ENCODE measurements around the gene INTS4. TPM values are rescaled to one million over a fixed set of nuclear protein-coding genes. Genes with fewer than 3 reads are reported as not detected.
"Not testable (repeated sequence)": the region's sequence is repeated elsewhere in the genome, so short reads cannot be mapped to it uniquely, and the experiment has no call there.

INTS4 gene
- total RNA-seq, 6 experiments from 2014 or later = 23.8 to 30.1 (median 28.3) TPM

GRCh38 chr11:77865805-77866204, 128.7 kb downstream of the INTS4 start:
- H3K27ac Mint-ChIP-seq = peak overlapping the region; percentile 46

GRCh38 chr11:77861444-77861843, 133.0 kb downstream of the INTS4 start:
- Mint-ChIP-seq H3K36me3 (ENCODE audit: low read depth) (peaks cover 14% of the 10 kb centered on the region), H3K4me1 (ENCODE audit: low read depth) (peaks cover 16% of the 10 kb centered on the region)
- H3K27me3 Mint-ChIP-seq (ENCODE audit: insufficient read depth); DNase-seq; H3K4me3 Mint-ChIP-seq; H3K9me3 Mint-ChIP-seq; H3K27ac Mint-ChIP-seq: not testable (repeated sequence)

More at GRCh38 chr11:77865805-77866204, 128.7 kb downstream of the INTS4 start:
- no peak for TF ChIP-seq CTCF (IDR thresholded peaks at IDR 0.05)
- Mint-ChIP-seq H3K27me3 (ENCODE audit: insufficient read depth) (no peaks in the 10 kb centered on the region), H3K4me1 (ENCODE audit: low read depth) (peaks cover 26% of the 10 kb centered on the region), H3K9me3 (no peaks in the 10 kb centered on the region), H3K36me3 (ENCODE audit: low read depth) (peaks cover 17% of the 10 kb centered on the region), H3K4me3 (no peak overlapping the region)
- DNase-seq = peak; percentile 47

- H3K4me3 Mint-ChIP-seq; DNase-seq; H3K27ac Mint-ChIP-seq; H3K4me1 Mint-ChIP-seq (ENCODE audit: low read depth); H3K27me3 Mint-ChIP-seq (ENCODE audit: insufficient read depth): not testable (repeated sequence)
- peaks cover 29% of the 10 kb centered on the region for H3K9me3 Mint-ChIP-seq
- H3K36me3 Mint-ChIP-seq (ENCODE audit: low read depth) = peaks cover 44% of the 10 kb centered on the region
These were observed 136.5 kb downstream of the INTS4 start for GRCh38 chr11:77857906-77858457.

GRCh38 chr11:77854838-77855237, 139.6 kb downstream of the INTS4 start:
- TF ChIP-seq CTCF (IDR thresholded peaks at IDR 0.05) = no peak
- peaks cover 29% of the 10 kb centered on the region for H3K9me3 Mint-ChIP-seq
- H3K4me1 Mint-ChIP-seq (ENCODE audit: low read depth) = peaks cover 6% of the 10 kb centered on the region
- no peak for DNase-seq
- peaks cover 56% of the 10 kb centered on the region for H3K36me3 Mint-ChIP-seq (ENCODE audit: low read depth)
- H3K4me3 Mint-ChIP-seq = no peak overlapping the region
- no peak overlapping the region for H3K27ac Mint-ChIP-seq
- H3K27me3 Mint-ChIP-seq (ENCODE audit: insufficient read depth) = peaks cover 6% of the 10 kb centered on the region

- peaks cover 2% of the 10 kb centered on the region; the same call in 1 of the 2 replicates for H3K27me3 Mint-ChIP-seq (ENCODE audit: insufficient read depth)
- TF ChIP-seq CTCF (IDR thresholded peaks at IDR 0.05) = no peak
- H3K4me1 Mint-ChIP-seq (ENCODE audit: low read depth) = peaks cover 6% of the 10 kb centered on the region
- no peak overlapping the region for H3K4me3 Mint-ChIP-seq
- H3K36me3 Mint-ChIP-seq (ENCODE audit: low read depth) = peaks cover 56% of the 10 kb centered on the region
- peaks cover 28% of the 10 kb centered on the region for H3K9me3 Mint-ChIP-seq
- no peak overlapping the region for H3K27ac Mint-ChIP-seq
- no peak for DNase-seq
These were observed 143.0 kb downstream of the INTS4 start for GRCh38 chr11:77851503-77851902.

GRCh38 chr11:77843700-77844099, 150.8 kb downstream of the INTS4 start:
- H3K27ac Mint-ChIP-seq; H3K9me3 Mint-ChIP-seq; H3K4me3 Mint-ChIP-seq; H3K27me3 Mint-ChIP-seq (ENCODE audit: insufficient read depth); DNase-seq: not testable (repeated sequence)
- Mint-ChIP-seq H3K4me1 (ENCODE audit: low read depth) (peaks cover 16% of the 10 kb centered on the region), H3K36me3 (ENCODE audit: low read depth) (peaks cover 52% of the 10 kb centered on the region)

- no peak for TF ChIP-seq CTCF (IDR thresholded peaks at IDR 0.05)
- DNase-seq = no peak
- Mint-ChIP-seq H3K4me1 (ENCODE audit: low read depth) (peaks cover 16% of the 10 kb centered on the region), H3K27ac (0 out of 2 replicates have a peak overlapping the region, but pooled peaks have one; percentile 6), H3K4me3 (no peak overlapping the region), H3K27me3 (ENCODE audit: insufficient read depth) (no peaks in the 10 kb centered on the region), H3K9me3 (no peaks in the 10 kb centered on the region), H3K36me3 (ENCODE audit: low read depth) (peaks cover 52% of the 10 kb centered on the region)
These were observed 151.9 kb downstream of the INTS4 start for GRCh38 chr11:77842441-77843121.

Data from HFFc6 (cell line).